ENCODE results near the gene CCDC73.

Gene CCDC73

DNA sequence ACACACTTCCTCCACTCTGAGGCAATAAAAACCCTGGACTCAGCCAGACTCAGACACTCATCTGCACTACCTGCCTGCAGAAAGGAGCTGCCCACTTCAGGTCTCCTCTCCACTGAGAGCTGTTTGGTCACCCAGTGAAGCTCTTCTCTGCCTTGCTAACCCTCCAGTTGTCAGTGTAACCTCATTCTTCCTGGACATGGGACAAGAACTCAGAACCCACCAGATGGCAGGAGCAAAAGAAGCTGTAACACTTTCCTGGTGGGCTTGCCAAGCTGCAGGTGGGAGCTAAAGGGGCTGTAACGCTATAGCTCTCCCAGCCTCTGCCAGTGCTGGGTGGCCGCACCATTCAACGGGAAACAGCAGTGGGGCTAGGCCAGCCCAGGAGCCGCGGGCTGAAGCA is 89.7 kb downstream of the CCDC73 start:
- Histone ChIP-seq H3K27me3 (ENCODE audit: low read depth, low read length) (no peaks in the 10 kb centered on the region), H3K36me3 (ENCODE audit: control insufficient read depth in 1 of 2, insufficient read depth in 2 of 2, low read length in 2 of 2) (no peaks in the 10 kb centered on the region), H3K4me1 (ENCODE audit: control insufficient read depth in 1 of 2, insufficient read depth in 2 of 2, low read length in 2 of 2) (no peaks in the 10 kb centered on the region), H3K9me3 (ENCODE audit: control insufficient read depth in 1 of 2, low read length in 2 of 2) (peaks cover 0 to 9% of the 10 kb centered on the region in 2 donors), H3K4me3 (ENCODE audit: low read depth in 1 of 2, low read length in 2 of 2) (no peak overlapping the region), H3K27ac (ENCODE audit: low read length) (no peak overlapping the region)

DNA sequence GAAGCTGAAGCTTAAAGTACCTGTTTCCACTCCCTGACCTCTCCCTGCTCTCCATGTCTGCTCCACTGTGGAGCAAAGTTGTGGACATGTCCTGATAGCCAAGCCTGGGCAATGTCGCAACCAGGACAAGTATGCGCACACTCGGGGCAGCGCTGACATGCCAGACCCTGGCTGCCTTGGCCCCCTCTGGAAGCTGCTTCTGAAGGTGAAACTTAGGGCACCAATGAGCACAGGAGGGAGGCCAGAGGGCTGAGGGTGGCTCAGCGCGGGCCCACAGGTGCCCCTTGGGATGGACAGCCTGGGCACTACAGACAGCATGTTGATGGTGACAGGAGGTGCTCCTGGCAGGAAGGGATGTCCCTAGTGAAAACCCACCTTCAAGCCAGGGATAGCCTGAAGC is 90.2 kb downstream of the CCDC73 start:
- Histone ChIP-seq H3K27me3 (ENCODE audit: low read depth, low read length) (no peaks in the 10 kb centered on the region), H3K9me3 (ENCODE audit: control insufficient read depth in 1 of 2, low read length in 2 of 2) (peaks cover 0 to 9% of the 10 kb centered on the region in 2 donors), H3K4me1 (ENCODE audit: control insufficient read depth in 1 of 2, insufficient read depth in 2 of 2, low read length in 2 of 2) (no peaks in the 10 kb centered on the region), H3K4me3 (ENCODE audit: low read depth in 1 of 2, low read length in 2 of 2) (no peak overlapping the region), H3K27ac (ENCODE audit: low read length) (no peak overlapping the region), H3K36me3 (ENCODE audit: control insufficient read depth in 1 of 2, insufficient read depth in 2 of 2, low read length in 2 of 2) (no peaks in the 10 kb centered on the region)

GRCh38 chr11:32701616-32702015 is 92.8 kb downstream of the CCDC73 start:
- H3K4me3 ChIP-seq (ENCODE audit: low read depth in 1 of 2, low read length in 2 of 2) = no peak overlapping the region
- H3K9me3 ChIP-seq (ENCODE audit: control insufficient read depth in 1 of 2, low read length in 2 of 2) = peaks cover 0 to 9% of the 10 kb centered on the region in 2 donors
- H3K4me1 ChIP-seq (ENCODE audit: control insufficient read depth in 1 of 2, insufficient read depth in 2 of 2, low read length in 2 of 2) = no peaks in the 10 kb centered on the region
- H3K36me3 ChIP-seq (ENCODE audit: control insufficient read depth in 1 of 2, insufficient read depth in 2 of 2, low read length in 2 of 2) = no peaks in the 10 kb centered on the region
- H3K27ac ChIP-seq (ENCODE audit: low read length) = no peak overlapping the region
- H3K27me3 ChIP-seq (ENCODE audit: low read depth, low read length) = no peaks in the 10 kb centered on the region

DNA sequence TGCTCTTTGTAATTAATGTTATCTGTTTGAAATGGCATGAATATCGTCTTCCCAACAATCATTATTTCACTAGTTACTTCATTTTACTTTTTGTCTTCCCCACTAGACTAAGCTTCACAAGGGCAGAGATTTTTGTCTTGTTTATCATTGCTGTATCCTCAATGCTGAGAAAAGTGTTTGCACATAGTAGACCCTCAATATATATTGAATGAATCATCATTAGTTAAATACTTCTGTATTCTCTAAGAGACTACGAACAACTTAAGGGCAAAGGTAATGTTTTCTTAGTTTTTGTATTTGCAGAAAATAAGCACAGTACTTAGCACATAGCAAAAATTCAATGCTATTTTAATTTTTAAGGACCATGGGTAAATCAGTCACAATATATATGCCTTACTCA is 95.9 kb downstream of the CCDC73 start:
- no peaks in the 10 kb centered on the region for H3K27me3 ChIP-seq (ENCODE audit: low read depth, low read length)
- H3K27ac ChIP-seq (ENCODE audit: low read length) = no peak overlapping the region
- no peaks in the 10 kb centered on the region for H3K9me3 ChIP-seq (ENCODE audit: control insufficient read depth in 1 of 2, low read length in 2 of 2)
- H3K4me3 ChIP-seq (ENCODE audit: low read depth in 1 of 2, low read length in 2 of 2) = no peak overlapping the region
- no peaks in the 10 kb centered on the region for H3K36me3 ChIP-seq (ENCODE audit: control insufficient read depth in 1 of 2, insufficient read depth in 2 of 2, low read length in 2 of 2)
- H3K4me1 ChIP-seq (ENCODE audit: control insufficient read depth in 1 of 2, insufficient read depth in 2 of 2, low read length in 2 of 2) = no peaks in the 10 kb centered on the region

- H3K4me1 ChIP-seq (ENCODE audit: control insufficient read depth in 1 of 2, insufficient read depth in 2 of 2, low read length in 2 of 2) = no peaks in the 10 kb centered on the region
- H3K27me3 ChIP-seq (ENCODE audit: low read depth, low read length) = no peaks in the 10 kb centered on the region
- H3K36me3 ChIP-seq (ENCODE audit: control insufficient read depth in 1 of 2, insufficient read depth in 2 of 2, low read length in 2 of 2) = no peaks in the 10 kb centered on the region
- peaks cover 0 to 7% of the 10 kb centered on the region in 2 donors for H3K9me3 ChIP-seq (ENCODE audit: control insufficient read depth in 1 of 2, low read length in 2 of 2)
- H3K4me3 ChIP-seq (ENCODE audit: low read depth in 1 of 2, low read length in 2 of 2) = no peak overlapping the region
- no peak overlapping the region for H3K27ac ChIP-seq (ENCODE audit: low read length)
Measured at GRCh38 chr11:32671051-32671450, 123.4 kb downstream of the CCDC73 start.

DNA sequence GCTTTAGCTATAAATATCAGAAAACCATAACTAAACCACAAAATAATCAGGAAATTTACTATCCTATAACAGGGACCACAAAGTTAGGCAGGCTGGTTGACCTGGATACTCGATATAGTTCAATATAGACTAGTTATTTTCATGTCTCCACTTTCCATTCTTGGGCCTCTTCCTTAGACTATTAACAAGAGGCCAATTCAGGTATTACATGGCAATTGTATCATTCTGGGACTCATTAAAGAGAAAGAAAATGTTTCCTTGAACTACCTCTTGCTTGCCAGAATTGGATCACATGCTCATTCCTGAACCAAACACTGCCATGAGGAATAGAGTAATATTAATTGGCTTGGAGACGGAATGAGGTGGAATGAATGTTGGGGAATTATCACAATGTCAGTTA is 134.8 kb downstream of the CCDC73 start:
- Histone ChIP-seq H3K4me3 (ENCODE audit: low read depth in 1 of 2, low read length in 2 of 2) (no peak overlapping the region), H3K36me3 (ENCODE audit: control insufficient read depth in 1 of 2, insufficient read depth in 2 of 2, low read length in 2 of 2) (no peaks in the 10 kb centered on the region), H3K4me1 (ENCODE audit: control insufficient read depth in 1 of 2, insufficient read depth in 2 of 2, low read length in 2 of 2) (no peaks in the 10 kb centered on the region), H3K27me3 (ENCODE audit: low read depth, low read length) (no peaks in the 10 kb centered on the region), H3K27ac (ENCODE audit: low read length) (no peak overlapping the region), H3K9me3 (ENCODE audit: control insufficient read depth in 1 of 2, low read length in 2 of 2) (no peaks in the 10 kb centered on the region)

- Histone ChIP-seq H3K27me3 (ENCODE audit: low read depth, low read length) (no peaks in the 10 kb centered on the region), H3K36me3 (ENCODE audit: control insufficient read depth in 1 of 2, insufficient read depth in 2 of 2, low read length in 2 of 2) (no peaks in the 10 kb centered on the region), H3K27ac (ENCODE audit: low read length) (no peak overlapping the region), H3K9me3 (ENCODE audit: control insufficient read depth in 1 of 2, low read length in 2 of 2) (no peaks in the 10 kb centered on the region), H3K4me3 (ENCODE audit: low read depth in 1 of 2, low read length in 2 of 2) (no peak overlapping the region), H3K4me1 (ENCODE audit: control insufficient read depth in 1 of 2, insufficient read depth in 2 of 2, low read length in 2 of 2) (no peaks in the 10 kb centered on the region)
Measured at GRCh38 chr11:32658639-32659406, 135.6 kb downstream of the CCDC73 start.

GRCh38 chr11:32643526-32643925 is 150.9 kb downstream of the CCDC73 start:
- no peaks in the 10 kb centered on the region for H3K27me3 ChIP-seq (ENCODE audit: low read depth, low read length)
- no peaks in the 10 kb centered on the region for H3K4me1 ChIP-seq (ENCODE audit: control insufficient read depth in 1 of 2, insufficient read depth in 2 of 2, low read length in 2 of 2)
- no peak overlapping the region for H3K27ac ChIP-seq (ENCODE audit: low read length)

GRCh38 chr11:32641361-32641760 is 153.1 kb downstream of the CCDC73 start:
- Histone ChIP-seq H3K4me1 (ENCODE audit: control insufficient read depth in 1 of 2, insufficient read depth in 2 of 2, low read length in 2 of 2) (no peaks in the 10 kb centered on the region), H3K9me3 (ENCODE audit: control insufficient read depth in 1 of 2, low read length in 2 of 2) (no peaks in the 10 kb centered on the region), H3K36me3 (ENCODE audit: control insufficient read depth in 1 of 2, insufficient read depth in 2 of 2, low read length in 2 of 2) (no peaks in the 10 kb centered on the region), H3K27ac (ENCODE audit: low read length) (no peak overlapping the region), H3K4me3 (ENCODE audit: low read depth in 1 of 2, low read length in 2 of 2) (no peak overlapping the region), H3K27me3 (ENCODE audit: low read depth, low read length) (no peaks in the 10 kb centered on the region)

More at GRCh38 chr11:32643526-32643925, 150.9 kb downstream of the CCDC73 start:
- H3K4me3 ChIP-seq (ENCODE audit: low read depth in 1 of 2, low read length in 2 of 2) = no peak overlapping the region
- no peaks in the 10 kb centered on the region for H3K9me3 ChIP-seq (ENCODE audit: control insufficient read depth in 1 of 2, low read length in 2 of 2)
- H3K36me3 ChIP-seq (ENCODE audit: control insufficient read depth in 1 of 2, insufficient read depth in 2 of 2, low read length in 2 of 2) = no peaks in the 10 kb centered on the region

DNA sequence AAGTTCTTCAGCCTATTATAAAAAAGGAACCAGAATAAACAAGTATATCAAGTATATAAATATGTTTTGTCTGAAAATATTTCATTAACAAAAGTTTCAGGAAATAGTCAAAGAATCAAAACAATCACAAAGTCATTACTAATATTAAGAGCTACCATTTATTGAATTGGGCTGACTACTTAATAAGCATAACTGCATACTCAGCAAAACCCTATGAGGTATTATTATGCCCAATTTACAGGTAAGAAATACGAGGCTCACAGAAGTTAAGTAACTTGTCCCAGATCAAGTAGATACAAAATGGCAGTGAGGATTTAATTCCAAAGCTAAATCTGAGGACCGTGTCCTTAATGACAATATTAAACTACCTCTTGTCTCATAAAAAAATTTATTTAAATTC is 158.6 kb downstream of the CCDC73 start:
- Histone ChIP-seq H3K9me3 (ENCODE audit: control insufficient read depth in 1 of 2, low read length in 2 of 2) (no peaks in the 10 kb centered on the region), H3K36me3 (ENCODE audit: control insufficient read depth in 1 of 2, insufficient read depth in 2 of 2, low read length in 2 of 2) (no peaks in the 10 kb centered on the region), H3K4me1 (ENCODE audit: control insufficient read depth in 1 of 2, insufficient read depth in 2 of 2, low read length in 2 of 2) (no peaks in the 10 kb centered on the region), H3K27ac (ENCODE audit: low read length) (no peak overlapping the region), H3K27me3 (ENCODE audit: low read depth, low read length) (no peaks in the 10 kb centered on the region), H3K4me3 (ENCODE audit: low read depth in 1 of 2, low read length in 2 of 2) (no peak overlapping the region)

GRCh38 chr11:32630844-32631243 is 163.6 kb downstream of the CCDC73 start:
- Histone ChIP-seq H3K4me3 (ENCODE audit: low read depth in 1 of 2, low read length in 2 of 2) (no peak overlapping the region), H3K9me3 (ENCODE audit: control insufficient read depth in 1 of 2, low read length in 2 of 2) (no peaks in the 10 kb centered on the region), H3K4me1 (ENCODE audit: control insufficient read depth in 1 of 2, insufficient read depth in 2 of 2, low read length in 2 of 2) (no peaks in the 10 kb centered on the region), H3K27ac (ENCODE audit: low read length) (no peak overlapping the region), H3K36me3 (ENCODE audit: control insufficient read depth in 1 of 2, insufficient read depth in 2 of 2, low read length in 2 of 2) (no peaks in the 10 kb centered on the region), H3K27me3 (ENCODE audit: low read depth, low read length) (no peaks in the 10 kb centered on the region)

- Histone ChIP-seq H3K27ac (ENCODE audit: low read length) (no peak overlapping the region), H3K9me3 (ENCODE audit: control insufficient read depth in 1 of 2, low read length in 2 of 2) (no peaks in the 10 kb centered on the region), H3K4me3 (ENCODE audit: low read depth in 1 of 2, low read length in 2 of 2) (no peak overlapping the region), H3K4me1 (ENCODE audit: control insufficient read depth in 1 of 2, insufficient read depth in 2 of 2, low read length in 2 of 2) (no peaks in the 10 kb centered on the region), H3K27me3 (ENCODE audit: low read depth, low read length) (no peaks in the 10 kb centered on the region), H3K36me3 (ENCODE audit: control insufficient read depth in 1 of 2, insufficient read depth in 2 of 2, low read length in 2 of 2) (no peaks in the 10 kb centered on the region)
Measured at GRCh38 chr11:32616903-32617302, 177.6 kb downstream of the CCDC73 start.

All from muscle layer of duodenum (tissue), 2 donors.